Cardiac muscle cell (in vitro differentiated cells and primary cell): ENCODE results near the gene PANX3. TPM values are rescaled to one million over a fixed set of nuclear protein-coding genes. Genes with fewer than 3 reads are reported as not detected.

Experiments used
- DNase-seq, 2 donors: peaks; one replicate each; pipeline versions ENCODE4 v3.0.0 to v3.0.0-alpha.2; 2010 to 2017; ENCODE audit warnings: low read depth in 1 of 2, low spot score in 1 of 2
- H3K27ac ChIP-seq: fragments of 200-600 bp; sonication (generic); 2 replicates; pipeline ENCODE4 v1.5.1; 2016
- H3K27me3 ChIP-seq: fragments of 200-600 bp; sonication (generic); 2 replicates; pipeline ENCODE4 v1.6.0; 2016; ENCODE audit warnings: control low read depth
- H3K36me3 ChIP-seq: fragments of 200-600 bp; sonication (generic); 2 replicates; pipeline ENCODE4 v1.5.1; 2016; ENCODE audit warnings: control low read depth
- H3K4me1 ChIP-seq: fragments of 200-600 bp; sonication (generic); 2 replicates; pipeline ENCODE4 v1.8.1; 2017; ENCODE audit warnings: low read depth, mild to moderate bottlenecking, mixed run types
- H3K4me3 ChIP-seq: fragments of 200-600 bp; sonication (generic); 2 replicates; pipeline ENCODE4 v1.5.1; 2016; ENCODE audit warnings: mild to moderate bottlenecking
- H3K9me3 ChIP-seq: fragments of 200-600 bp; sonication (generic); 2 replicates; pipeline ENCODE4 v1.5.1; 2017; ENCODE audit warnings: low read depth, mild to moderate bottlenecking, control low read depth
- polyA plus RNA-seq: library from polyadenylated mRNA; unstranded; fragments of >200 nt; fragmentation: Nextera tagmentation; extraction: Ambion mirVana; gene quantifications from 2 replicates; pipeline ENCODE4 v1.2.1, GENCODE V29; 2016
- total RNA-seq: library from RNA; depleted of rRNA; stranded (reverse); fragments of >200 nt; gene quantifications from 2 replicates; pipeline ENCODE4 v1.2.3, GENCODE V29; 2016
- TF ChIP-seq, protein P1 (sequence below): IDR thresholded peaks from 2 replicates; pipeline ENCODE4 v1.5.1; 2012; ENCODE audit warnings: low read depth, mild to moderate bottlenecking, low read length

PANX3 gene
- total and polyA plus RNA-seq, 2 experiments from 2014 or later: not detected

DNA sequence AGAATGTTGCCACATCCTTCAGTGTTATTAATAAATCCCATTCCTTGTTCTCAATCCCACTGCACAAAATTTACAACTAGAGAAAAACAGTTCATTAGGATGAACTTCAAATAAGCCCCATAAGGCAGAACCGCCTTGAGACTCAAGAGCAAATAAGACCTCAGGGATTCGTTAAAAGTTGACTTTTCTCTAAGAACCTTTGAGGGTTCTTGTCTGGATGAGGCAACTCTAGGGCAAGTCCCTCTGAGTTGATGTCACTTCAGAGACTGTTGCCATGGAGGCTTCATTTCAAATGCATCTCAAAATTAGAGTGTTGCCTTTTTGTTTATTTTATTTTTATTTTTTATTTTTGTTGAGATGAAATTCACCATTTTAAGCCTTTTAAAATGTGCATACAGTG is 19.8 kb upstream of the PANX3 start:
- no peak overlapping the region for H3K4me3 ChIP-seq
- H3K36me3 ChIP-seq: no peaks in the 10 kb centered on the region
- no peaks in the 10 kb centered on the region for H3K9me3 ChIP-seq
- H3K27me3 ChIP-seq: peaks cover 4% of the 10 kb centered on the region
- no peaks in the 10 kb centered on the region for H3K4me1 ChIP-seq
- no peak overlapping the region for H3K27ac ChIP-seq
- TF ChIP-seq, protein P1, sequence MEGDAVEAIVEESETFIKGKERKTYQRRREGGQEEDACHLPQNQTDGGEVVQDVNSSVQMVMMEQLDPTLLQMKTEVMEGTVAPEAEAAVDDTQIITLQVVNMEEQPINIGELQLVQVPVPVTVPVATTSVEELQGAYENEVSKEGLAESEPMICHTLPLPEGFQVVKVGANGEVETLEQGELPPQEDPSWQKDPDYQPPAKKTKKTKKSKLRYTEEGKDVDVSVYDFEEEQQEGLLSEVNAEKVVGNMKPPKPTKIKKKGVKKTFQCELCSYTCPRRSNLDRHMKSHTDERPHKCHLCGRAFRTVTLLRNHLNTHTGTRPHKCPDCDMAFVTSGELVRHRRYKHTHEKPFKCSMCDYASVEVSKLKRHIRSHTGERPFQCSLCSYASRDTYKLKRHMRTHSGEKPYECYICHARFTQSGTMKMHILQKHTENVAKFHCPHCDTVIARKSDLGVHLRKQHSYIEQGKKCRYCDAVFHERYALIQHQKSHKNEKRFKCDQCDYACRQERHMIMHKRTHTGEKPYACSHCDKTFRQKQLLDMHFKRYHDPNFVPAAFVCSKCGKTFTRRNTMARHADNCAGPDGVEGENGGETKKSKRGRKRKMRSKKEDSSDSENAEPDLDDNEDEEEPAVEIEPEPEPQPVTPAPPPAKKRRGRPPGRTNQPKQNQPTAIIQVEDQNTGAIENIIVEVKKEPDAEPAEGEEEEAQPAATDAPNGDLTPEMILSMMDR: no peak
- DNase-seq: no peak

- Histone ChIP-seq H3K4me3 (no peak overlapping the region), H3K36me3 (no peaks in the 10 kb centered on the region), H3K4me1 (no peaks in the 10 kb centered on the region), H3K9me3 (no peaks in the 10 kb centered on the region), H3K27me3 (peaks cover 14% of the 10 kb centered on the region), H3K27ac (no peak overlapping the region)
- no peak for DNase-seq
- TF ChIP-seq, protein P1: no peak
Measured at GRCh38 chr11:124592627-124593026, 18.6 kb upstream of the PANX3 start.

GRCh38 chr11:124595302-124595701 is 15.9 kb upstream of the PANX3 start:
- Histone ChIP-seq H3K4me3 (no peak overlapping the region), H3K27me3 (peaks cover 14% of the 10 kb centered on the region), H3K27ac (no peak overlapping the region), H3K9me3 (no peaks in the 10 kb centered on the region), H3K4me1 (no peaks in the 10 kb centered on the region), H3K36me3 (no peaks in the 10 kb centered on the region)
- no peak for DNase-seq
- TF ChIP-seq, protein P1: no peak

GRCh38 chr11:124597626-124598025 is 13.6 kb upstream of the PANX3 start:
- TF ChIP-seq, protein P1: no peak
- no peaks in the 10 kb centered on the region for H3K9me3 ChIP-seq

DNA sequence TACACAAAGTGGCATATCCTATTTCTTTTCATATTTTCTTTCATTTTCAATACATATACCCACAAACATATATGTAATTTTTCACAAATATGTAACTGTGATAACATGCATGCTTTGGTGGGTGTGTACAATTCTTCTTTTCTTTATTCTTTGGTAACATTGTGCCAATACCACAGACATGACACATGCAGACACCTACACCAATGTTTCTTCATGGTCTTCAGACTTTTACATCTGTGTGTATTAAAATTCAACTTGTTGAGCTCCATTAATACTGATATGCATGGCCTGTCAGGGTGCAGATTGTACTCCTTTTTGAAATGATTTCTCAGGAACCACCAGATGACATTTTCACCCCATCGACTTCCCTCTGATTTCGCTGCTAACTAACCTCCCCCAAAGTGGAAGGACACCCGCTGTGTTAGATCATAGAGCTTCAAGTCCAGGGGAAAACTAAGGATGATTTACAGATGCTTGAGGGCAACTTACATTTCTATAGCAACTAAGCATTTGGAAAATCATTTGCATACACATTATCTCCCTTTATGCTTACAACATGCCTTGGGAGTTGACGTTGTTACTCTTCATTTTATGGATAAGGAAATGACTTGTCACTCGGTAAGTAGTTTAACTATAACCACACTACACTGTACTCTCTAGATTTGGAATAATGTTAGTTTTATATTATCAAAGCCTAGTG is 10.5 kb upstream of the PANX3 start:
- Histone ChIP-seq H3K4me3 (no peak overlapping the region), H3K4me1 (no peaks in the 10 kb centered on the region), H3K27me3 (peaks cover 14% of the 10 kb centered on the region), H3K9me3 (no peaks in the 10 kb centered on the region), H3K36me3 (no peaks in the 10 kb centered on the region), H3K27ac (no peak overlapping the region)
- TF ChIP-seq, protein P1: no peak
- DNase-seq: no peak

More at GRCh38 chr11:124597626-124598025, 13.6 kb upstream of the PANX3 start:
- no peak for DNase-seq
- Histone ChIP-seq H3K4me3 (no peak overlapping the region), H3K36me3 (no peaks in the 10 kb centered on the region), H3K27ac (no peak overlapping the region), H3K4me1 (no peaks in the 10 kb centered on the region), H3K27me3 (peaks cover 14% of the 10 kb centered on the region)
